Caki2 (cell line): Measurements from ENCODE around the gene PES1. TPM values are rescaled to one million over a fixed set of nuclear protein-coding genes. Genes with fewer than 3 reads are reported as not detected.
"Not testable (repeated sequence)": the region's sequence is repeated elsewhere in the genome, so short reads cannot be mapped to it uniquely, and the experiment has no call there.

Experiments
- DNase-seq: peaks from one replicate; pipeline ENCODE4 v3.0.0-alpha.2; 2015; ENCODE audit warnings: low read depth
- in situ Hi-C: cut with HindIII; loops from 2 replicates; pipeline ENCODE4 v1.10.0; 2016; ENCODE audit warnings: low sequenced_read_pairs, low pct_unique_long_range_greater_than_20kb, mixed read lengths
- total RNA-seq: library from RNA; depleted of rRNA; stranded (reverse); fragments of >200 nt; shearing (Covaris generic); gene quantifications from 2 replicates; pipeline ENCODE4 v1.2.3, GENCODE V29; 2014; ENCODE audit warnings: low replicate concordance

PES1 gene
- total RNA-seq, 1 experiment from 2014 or later, result 179 TPM

- in situ Hi-C loops, result no loop called here
- DNase-seq, result no peak
Observed at GRCh38 chr22:30584441-30584840, 7.3 kb downstream of the PES1 start.

- in situ Hi-C loops, result no loop called here
- DNase-seq, result no peak
Observed at GRCh38 chr22:30582788-30583545, 8.7 kb downstream of the PES1 start.

- in situ Hi-C loops, result no loop called here
- DNase-seq, result no peak
Observed at GRCh38 chr22:30582051-30582450, 9.7 kb downstream of the PES1 start.

GRCh38 chr22:30580896-30581295, 10.8 kb downstream of the PES1 start:
- in situ Hi-C loops, result no loop called here
- no peak for DNase-seq

- DNase-seq, result no peak
- in situ Hi-C loops, result no loop called here
Observed at GRCh38 chr22:30578481-30578880, 13.2 kb downstream of the PES1 start.

GRCh38 chr22:30575859-30576258, 15.9 kb downstream of the PES1 start:
- DNase-seq, result no peak
- in situ Hi-C loops, result no loop called here

- in situ Hi-C loops, result no loop called here
- no peak for DNase-seq
Observed at GRCh38 chr22:30574997-30575671, 16.6 kb downstream of the PES1 start.

GRCh38 chr22:30574095-30574981, 17.4 kb downstream of the PES1 start, which contains the start of gene GAL3ST1:
Gene GAL3ST1, minus strand, starts transcription at chr22:30574665. Its CDS starts 17,273 bp downstream, at chr22:30557392.
- no peak for DNase-seq
- in situ Hi-C loops, result no loop called here

GRCh38 chr22:30573594-30574094, 18.1 kb downstream of the PES1 start:
- in situ Hi-C loops, result no loop called here
- DNase-seq, result peak; percentile 70

GRCh38 chr22:30572840-30573593, 18.7 kb downstream of the PES1 start:
- in situ Hi-C loops, result no loop called here
- DNase-seq, result peak; percentile 78

GRCh38 chr22:30572210-30572609, 19.5 kb downstream of the PES1 start:
- no peak for DNase-seq
- in situ Hi-C loops, result no loop called here

GRCh38 chr22:30569674-30570202, 22.0 kb downstream of the PES1 start:
- no peak for DNase-seq
- in situ Hi-C loops, result no loop called here

GRCh38 chr22:30568137-30568805, 23.4 kb downstream of the PES1 start:
- in situ Hi-C loops, result no loop called here
- DNase-seq, result no peak

GRCh38 chr22:30567277-30567676, 24.4 kb downstream of the PES1 start:
- DNase-seq, in situ Hi-C loops: not testable (repeated sequence)

GRCh38 chr22:30566125-30566524, 25.6 kb downstream of the PES1 start:
- DNase-seq, result peak; percentile 75
- in situ Hi-C loops, result no loop called here

- in situ Hi-C loops, result no loop called here
- no peak for DNase-seq
Observed at GRCh38 chr22:30565341-30565740, 26.4 kb downstream of the PES1 start.

GRCh38 chr22:30564761-30565119, 27.0 kb downstream of the PES1 start:
- in situ Hi-C loops, result no loop called here
- DNase-seq, result peak; percentile 71
